K562 (cell line): Measurements from ENCODE around the gene COMMD2. TPM values are rescaled to one million over a fixed set of nuclear protein-coding genes. Genes with fewer than 3 reads are reported as not detected.

Experiments
- GTF3C2 ChIP-seq: IDR thresholded peaks from 3 replicates; pipeline ENCODE4 v1.6.1; 2011; ENCODE audit warnings: borderline replicate concordance, mild to moderate bottlenecking, moderate library complexity; ENCODE audit not compliant: insufficient read length; ENCODE audit errors: extremely low read depth
- HDAC6 ChIP-seq: IDR thresholded peaks from 2 replicates; pipeline ENCODE4 v1.6.1; 2012; ENCODE audit warnings: low read depth, mild to moderate bottlenecking, control low read depth, inconsistent platforms, low read length, moderate library complexity
- KLF16 ChIP-seq: IDR thresholded peaks from 2 replicates; pipeline ENCODE4 v1.6.1; 2016; ENCODE audit warnings: antibody characterized with exemption
- MAFK ChIP-seq: IDR thresholded peaks from 2 replicates; pipeline ENCODE4 v1.6.1; 2011; ENCODE audit warnings: low read length, improper control_type of control experiment
- PKNOX1 ChIP-seq: fragments of 450-650 bp; IDR thresholded peaks from 2 replicates; pipeline ENCODE4 v1.6.1; 2016
- PRMT5 ChIP-seq: sonication (generic); formaldehyde crosslinking; IDR thresholded peaks from 2 replicates; pipeline ENCODE4 v1.5.0; 2020; ENCODE audit warnings: missing genetic modification reagents
- RBM39 ChIP-seq: fragments of 200-400 bp; formaldehyde crosslinking; optimal IDR thresholded peaks from 2 replicates; pipeline ENCODE3; 2018; ENCODE audit warnings: low read depth, low read length
- SLC30A9 ChIP-seq: fragments of 250-450 bp; sonication (Bioruptor Pico); IDR thresholded peaks from 2 replicates; pipeline ENCODE4 v1.8.0; 2022; ENCODE audit warnings: mild to moderate bottlenecking, moderate library complexity
- SP2 ChIP-seq: IDR thresholded peaks from 2 replicates; pipeline ENCODE4 v1.6.1; 2011; ENCODE audit warnings: mild to moderate bottlenecking, low read depth, low read length, moderate library complexity; ENCODE audit not compliant: poor library complexity, severe bottlenecking; ENCODE audit errors: extremely low read depth
- VEZF1 ChIP-seq: fragments of 200-800 bp; sonication (Bioruptor generic); IDR thresholded peaks from 2 replicates; pipeline ENCODE4 v1.6.1; 2017; ENCODE audit warnings: missing genetic modification characterization, missing compliant biosample characterization
- ZBTB5 ChIP-seq: fragments of 450-650 bp; IDR thresholded peaks from 2 replicates; pipeline ENCODE4 v1.6.1; 2017; ENCODE audit warnings: antibody characterized with exemption
- ZNF165 ChIP-seq: fragments of 250-450 bp; sonication (Bioruptor Pico); IDR thresholded peaks from 2 replicates; pipeline ENCODE4 v1.4.0; 2020; ENCODE audit warnings: borderline replicate concordance
- polyA plus RNA-seq, 8 experiments: library from polyadenylated mRNA; depleted of rRNA in 4 of 8; stranded (reverse) in 5 of 8; unstranded in 3 of 8; fragments of >200 nt; fragmentation: Nextera tagmentation in 2 of 8; fragmentation: Illumina TruSeq in 1 of 8; extraction: Ambion mirVana in 2 of 8; extraction: Trizol in 1 of 8; gene quantifications; 2 replicates each; pipeline versions ENCODE4 v1.2.1 to v1.2.3, GENCODE V29; 2011 to 2014; ENCODE audit warnings: inconsistent platforms in 1 of 8, missing spikeins in 1 of 8
- total RNA-seq, 7 experiments: library from RNA; depleted of rRNA in 6 of 7; stranded (reverse); fragments of >200 nt in 6 of 7; fragmentation: Illumina TruSeq in 2 of 7; extraction: Trizol in 2 of 7; gene quantifications; 2 replicates each; pipeline versions ENCODE4 v1.2.1 to v1.2.3, GENCODE V29; 2011 to 2021; ENCODE audit warnings: low replicate concordance in 1 of 7
- TF ChIP-seq, protein P1 (sequence below): IDR thresholded peaks from 2 replicates; pipeline ENCODE4 v1.6.1; 2011; ENCODE audit not compliant: insufficient read length; ENCODE audit errors: extremely low read depth
- TF ChIP-seq, protein P2 (sequence below), 3 experiments: fragments of 200-800 bp in 1 of 3; fragments of 250-450 bp in 1 of 3; fragments of 450-650 bp in 1 of 3; sonication (Bioruptor Pico) in 1 of 3; sonication (Bioruptor generic) in 1 of 3; formaldehyde crosslinking in 1 of 3; IDR thresholded peaks; 2 replicates each; pipeline versions ENCODE4 v1.6.1 to v1.8.0; 2016 to 2022; ENCODE audit warnings: mild to moderate bottlenecking in 2 of 3, missing genetic modification characterization in 2 of 3, missing compliant biosample characterization in 1 of 3, moderate library complexity in 1 of 3

COMMD2 gene
- total and polyA plus RNA-seq, 9 of the 15 experiments (the other 6 are each of a cell fraction or from before 2014, with no cell fraction given), result 25.8 to 102 (median 41.8) TPM

DNA sequence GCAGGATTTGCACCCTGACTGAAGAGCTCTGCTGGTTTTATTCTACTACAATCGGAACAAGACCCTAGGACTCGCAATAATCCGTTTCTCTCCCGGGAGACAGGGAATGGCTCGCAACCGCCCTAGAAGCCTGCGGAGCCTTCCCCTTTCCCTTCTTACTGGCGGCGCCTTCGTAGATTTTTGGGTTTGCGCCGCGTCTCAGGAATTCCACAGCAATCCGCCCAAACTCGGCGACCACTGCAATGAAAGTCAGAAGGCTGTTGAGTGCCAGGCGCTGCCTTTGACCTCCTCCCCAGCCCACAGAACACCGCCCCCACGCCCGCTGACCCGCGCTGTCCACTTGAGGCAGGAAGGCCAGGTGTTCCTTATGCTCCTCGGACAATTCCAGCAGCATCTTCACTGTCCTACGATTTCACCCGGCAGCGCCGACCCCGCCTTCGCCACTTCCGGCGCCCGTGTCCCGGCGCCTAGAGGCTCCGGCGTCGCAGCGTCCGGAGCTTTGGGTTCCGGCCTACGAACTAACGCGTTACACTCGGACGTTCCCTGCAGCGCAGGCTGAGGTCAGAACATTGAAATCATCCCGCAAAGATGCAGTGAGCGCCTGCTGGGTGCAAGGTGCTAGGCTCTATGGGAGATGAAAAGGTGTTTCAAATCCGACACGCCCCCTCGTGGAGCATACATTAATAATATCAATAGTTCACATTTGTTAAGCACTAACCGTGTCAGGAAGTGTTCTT lies at the start of gene COMMD2 (continued):
- TF ChIP-seq SLC30A9 (CRISPR knock-in tag), result no peak
- TF ChIP-seq ZBTB5, result no peak
- TF ChIP-seq SP2, result no peak
- TF ChIP-seq, protein P1, sequence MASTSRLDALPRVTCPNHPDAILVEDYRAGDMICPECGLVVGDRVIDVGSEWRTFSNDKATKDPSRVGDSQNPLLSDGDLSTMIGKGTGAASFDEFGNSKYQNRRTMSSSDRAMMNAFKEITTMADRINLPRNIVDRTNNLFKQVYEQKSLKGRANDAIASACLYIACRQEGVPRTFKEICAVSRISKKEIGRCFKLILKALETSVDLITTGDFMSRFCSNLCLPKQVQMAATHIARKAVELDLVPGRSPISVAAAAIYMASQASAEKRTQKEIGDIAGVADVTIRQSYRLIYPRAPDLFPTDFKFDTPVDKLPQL, result no peak
- TF ChIP-seq, protein P2, sequence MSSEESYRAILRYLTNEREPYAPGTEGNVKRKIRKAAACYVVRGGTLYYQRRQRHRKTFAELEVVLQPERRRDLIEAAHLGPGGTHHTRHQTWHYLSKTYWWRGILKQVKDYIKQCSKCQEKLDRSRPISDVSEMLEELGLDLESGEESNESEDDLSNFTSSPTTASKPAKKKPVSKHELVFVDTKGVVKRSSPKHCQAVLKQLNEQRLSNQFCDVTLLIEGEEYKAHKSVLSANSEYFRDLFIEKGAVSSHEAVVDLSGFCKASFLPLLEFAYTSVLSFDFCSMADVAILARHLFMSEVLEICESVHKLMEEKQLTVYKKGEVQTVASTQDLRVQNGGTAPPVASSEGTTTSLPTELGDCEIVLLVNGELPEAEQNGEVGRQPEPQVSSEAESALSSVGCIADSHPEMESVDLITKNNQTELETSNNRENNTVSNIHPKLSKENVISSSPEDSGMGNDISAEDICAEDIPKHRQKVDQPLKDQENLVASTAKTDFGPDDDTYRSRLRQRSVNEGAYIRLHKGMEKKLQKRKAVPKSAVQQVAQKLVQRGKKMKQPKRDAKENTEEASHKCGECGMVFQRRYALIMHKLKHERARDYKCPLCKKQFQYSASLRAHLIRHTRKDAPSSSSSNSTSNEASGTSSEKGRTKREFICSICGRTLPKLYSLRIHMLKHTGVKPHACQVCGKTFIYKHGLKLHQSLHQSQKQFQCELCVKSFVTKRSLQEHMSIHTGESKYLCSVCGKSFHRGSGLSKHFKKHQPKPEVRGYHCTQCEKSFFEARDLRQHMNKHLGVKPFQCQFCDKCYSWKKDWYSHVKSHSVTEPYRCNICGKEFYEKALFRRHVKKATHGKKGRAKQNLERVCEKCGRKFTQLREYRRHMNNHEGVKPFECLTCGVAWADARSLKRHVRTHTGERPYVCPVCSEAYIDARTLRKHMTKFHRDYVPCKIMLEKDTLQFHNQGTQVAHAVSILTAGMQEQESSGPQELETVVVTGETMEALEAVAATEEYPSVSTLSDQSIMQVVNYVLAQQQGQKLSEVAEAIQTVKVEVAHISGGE (CRISPR knock-in tag; IDR thresholded peaks at IDR 0.05), result peak; percentile 96 to 99 (median 99)
- TF ChIP-seq PKNOX1, result 0 out of 2 replicates have a peak, but pooled peaks have one; percentile 32
- no peak for TF ChIP-seq RBM39
- TF ChIP-seq HDAC6, result no peak
- no peak for TF ChIP-seq KLF16
- TF ChIP-seq PRMT5 (CRISPR knock-in tag), result no peak
- no peak for TF ChIP-seq GTF3C2
- no peak for TF ChIP-seq ZNF165 (CRISPR knock-in tag)
- TF ChIP-seq VEZF1 (CRISPR knock-in tag), result peak; percentile 82
- TF ChIP-seq MAFK, result 0 out of 2 replicates have a peak, but pooled peaks have one; percentile 10
